ENCODE data around the gene PATJ.

- TF ChIP-seq POLR2A (IDR thresholded peaks at IDR 0.05) (no peak), POLR2AphosphoS5 (IDR thresholded peaks at IDR 0.05) (no peak)
Measured at GRCh38 chr1:61875198-61875597, 132.9 kb downstream of the PATJ start.
